ENCODE data around the gene PRUNE2. TPM values are rescaled to one million over a fixed set of nuclear protein-coding genes. Genes with fewer than 3 reads are reported as not detected.

The PRUNE2 gene
- polyA plus RNA-seq, 3 donors = 0.72 to 1.8 (median 1.5) TPM

GRCh38 chr9:76943054-76943453 lies 37.1 kb upstream of the PRUNE2 start:
- Histone ChIP-seq H3K27ac (ENCODE audit: low read depth in 1 of 2, low read length in 2 of 2) (no peak overlapping the region), H2AFZ (ENCODE audit: insufficient read depth, low read depth, low read length, poor library complexity, severe bottlenecking) (no peak overlapping the region), H3K4me2 (replicated peaks; ENCODE audit: extremely low read depth, low read length, poor library complexity, severe bottlenecking) (no peak overlapping the region), H3K9me3 (replicated peaks in 1 of 2; ENCODE audit: control insufficient read depth in 1 of 2, insufficient read depth in 1 of 2, low read length in 2 of 2) (no peaks in the 10 kb centered on the region), H3K9ac (ENCODE audit: insufficient read depth, low read length, poor library complexity, severe bottlenecking) (no peak overlapping the region), H3K4me1 (ENCODE audit: control insufficient read depth in 1 of 2, insufficient read depth in 2 of 2, low read length in 2 of 2) (no peaks in the 10 kb centered on the region), H3K79me2 (ENCODE audit: insufficient read depth, low read length) (no peaks in the 10 kb centered on the region), H3K27me3 (ENCODE audit: control insufficient read depth in 2 of 2, insufficient read depth in 2 of 2, low read length in 2 of 2) (no peaks in the 10 kb centered on the region), H4K20me1 (ENCODE audit: insufficient read depth, low read length) (no peaks in the 10 kb centered on the region), H3K36me3 (replicated peaks in 1 of 2; ENCODE audit: control insufficient read depth in 1 of 2, insufficient read depth in 2 of 2, low read length in 2 of 2) (no peaks in the 10 kb centered on the region), H3K4me3 (replicated peaks in 1 of 3; ENCODE audit: low read depth in 2 of 3, low read length in 3 of 3) (no peak overlapping the region)
- peaks cover 0 to 4% (median 1%) of the 10 kb centered on the region in 3 donors for H3K27me3 Mint-ChIP-seq (ENCODE audit: low read depth in 3 of 3)
- H3K4me3 Mint-ChIP-seq = no peak overlapping the region
- no peaks in the 10 kb centered on the region for H3K36me3 Mint-ChIP-seq
- H3K9me3 Mint-ChIP-seq = peaks cover 0 to 3% (median 0%) of the 10 kb centered on the region in 7 donors
- no peak for DNase-seq
- H3K27ac Mint-ChIP-seq = no peak overlapping the region
- intact Hi-C loops (cut with micrococcal nuclease) = no loop called here
- no CpG with 5 or more reads among the region's 5 CpGs for WGBS (ENCODE audit: insufficient coverage)
- H3K4me1 Mint-ChIP-seq = no peaks in the 10 kb centered on the region
- TF ChIP-seq CTCF (IDR thresholded peaks at IDR 0.05) = no peak

GRCh38 chr9:76932757-76933156 lies 26.8 kb upstream of the PRUNE2 start:
- H3K9me3 Mint-ChIP-seq = peaks cover 0 to 6% (median 3%) of the 10 kb centered on the region in 7 donors
- 40% methylated on average over 1 of the region's 2 CpGs for WGBS (ENCODE audit: insufficient coverage)
- peaks cover 1 to 4% (median 2%) of the 10 kb centered on the region in 3 donors for H3K27me3 Mint-ChIP-seq (ENCODE audit: low read depth in 3 of 3)
- H3K4me1 Mint-ChIP-seq = no peaks in the 10 kb centered on the region
- intact Hi-C loops (cut with micrococcal nuclease) = no loop called here
- Histone ChIP-seq H3K4me1 (ENCODE audit: control insufficient read depth in 1 of 2, insufficient read depth in 2 of 2, low read length in 2 of 2) (no peaks in the 10 kb centered on the region), H3K4me3 (replicated peaks in 1 of 3; ENCODE audit: low read depth in 2 of 3, low read length in 3 of 3) (no peak overlapping the region), H2AFZ (ENCODE audit: insufficient read depth, low read depth, low read length, poor library complexity, severe bottlenecking) (no peak overlapping the region), H3K9me3 (replicated peaks in 1 of 2; ENCODE audit: control insufficient read depth in 1 of 2, insufficient read depth in 1 of 2, low read length in 2 of 2) (no peaks in the 10 kb centered on the region), H3K9ac (ENCODE audit: insufficient read depth, low read length, poor library complexity, severe bottlenecking) (no peak overlapping the region), H3K79me2 (ENCODE audit: insufficient read depth, low read length) (no peaks in the 10 kb centered on the region), H3K36me3 (replicated peaks in 1 of 2; ENCODE audit: control insufficient read depth in 1 of 2, insufficient read depth in 2 of 2, low read length in 2 of 2) (no peaks in the 10 kb centered on the region), H3K4me2 (replicated peaks; ENCODE audit: extremely low read depth, low read length, poor library complexity, severe bottlenecking) (no peak overlapping the region), H3K27ac (ENCODE audit: low read depth in 1 of 2, low read length in 2 of 2) (no peak overlapping the region), H3K27me3 (ENCODE audit: control insufficient read depth in 2 of 2, insufficient read depth in 2 of 2, low read length in 2 of 2) (no peaks in the 10 kb centered on the region), H4K20me1 (ENCODE audit: insufficient read depth, low read length) (no peaks in the 10 kb centered on the region)
- no peaks in the 10 kb centered on the region for H3K36me3 Mint-ChIP-seq
- no peak overlapping the region for H3K27ac Mint-ChIP-seq
- TF ChIP-seq CTCF (IDR thresholded peaks at IDR 0.05) = no peak
- DNase-seq = no peak
- H3K4me3 Mint-ChIP-seq = no peak overlapping the region

Data from CD14-positive monocyte (primary cell).